HepG2 (cell line): ENCODE results near the gene SLC35A1. TPM values are rescaled to one million over a fixed set of nuclear protein-coding genes. Genes with fewer than 3 reads are reported as not detected.

ENCODE experiments used
- CBFB ChIP-seq: sonication (generic); formaldehyde crosslinking; IDR thresholded peaks from 2 replicates; pipeline ENCODE4 v1.4.0; 2020; ENCODE audit warnings: missing genetic modification reagents
- FIP1L1 ChIP-seq: fragments of 200-400 bp; formaldehyde crosslinking; IDR thresholded peaks from 2 replicates; pipeline ENCODE4 v1.6.1; 2018; ENCODE audit warnings: low read depth, mild to moderate bottlenecking, low read length, moderate library complexity, borderline replicate concordance; ENCODE audit not compliant: insufficient read depth
- FOXK1 ChIP-seq: sonication (generic); formaldehyde crosslinking; IDR thresholded peaks from 2 replicates; pipeline ENCODE4 v1.4.0; 2020; ENCODE audit warnings: low read depth, missing genetic modification reagents, borderline replicate concordance
- FUBP1 ChIP-seq: sonication (generic); formaldehyde crosslinking; IDR thresholded peaks from 2 replicates; pipeline ENCODE4 v1.5.1; 2020; ENCODE audit warnings: missing genetic modification reagents, mild to moderate bottlenecking, borderline replicate concordance
- HOMEZ ChIP-seq: IDR thresholded peaks from 2 replicates; pipeline ENCODE4 v1.6.1; 2016; ENCODE audit warnings: low read depth
- HOXA7 ChIP-seq: sonication (generic); formaldehyde crosslinking; IDR thresholded peaks from 2 replicates; pipeline ENCODE4 v1.8.1; 2022; ENCODE audit warnings: mild to moderate bottlenecking, missing genetic modification reagents, moderate library complexity
- JARID2 ChIP-seq: sonication (generic); formaldehyde crosslinking; IDR thresholded peaks from 2 replicates; pipeline ENCODE4 v1.8.1; 2023; ENCODE audit warnings: missing genetic modification reagents, inconsistent platforms; ENCODE audit not compliant: insufficient replicate concordance
- KAT2B ChIP-seq: fragments of 150-350 bp; IDR thresholded peaks from 2 replicates; pipeline ENCODE4 v1.6.1; 2014; ENCODE audit warnings: low read depth, low read length, borderline replicate concordance
- NBN ChIP-seq: fragments of 450-650 bp; conservative IDR thresholded peaks from 2 replicates; pipeline ENCODE4 v1.6.1; 2017
- NR2C2 ChIP-seq: sonication (generic); formaldehyde crosslinking; IDR thresholded peaks from 2 replicates; pipeline ENCODE4 v1.4.0; 2020; ENCODE audit warnings: missing genetic modification reagents, mild to moderate bottlenecking, moderate library complexity, borderline replicate concordance
- PHF5A ChIP-seq: IDR thresholded peaks from one replicate; pipeline ENCODE4 v1.6.1; 2018; ENCODE audit warnings: low read depth, missing genetic modification reagents; ENCODE audit not compliant: unreplicated experiment
- RFX5 ChIP-seq: IDR thresholded peaks from 2 replicates; pipeline ENCODE4 v1.6.1; 2011; ENCODE audit warnings: low read depth, low read length, improper control_type of control experiment
- RNF2 ChIP-seq: fragments of 450-650 bp; conservative IDR thresholded peaks from 2 replicates; pipeline ENCODE4 v1.6.1; 2016; ENCODE audit warnings: low read depth
- SIN3A ChIP-seq: IDR thresholded peaks from 2 replicates; pipeline ENCODE4 v1.6.1; 2011; ENCODE audit warnings: low read depth, mild to moderate bottlenecking, control low read depth, low read length, borderline replicate concordance
- U2AF2 ChIP-seq: fragments of 200-400 bp; formaldehyde crosslinking; IDR thresholded peaks from 2 replicates; pipeline ENCODE4 v1.6.1; 2017; ENCODE audit warnings: low read depth, mild to moderate bottlenecking, low read length
- ZBTB21 ChIP-seq: sonication (generic); formaldehyde crosslinking; IDR thresholded peaks from 2 replicates; pipeline ENCODE4 v1.4.0; 2020; ENCODE audit warnings: missing genetic modification reagents
- ZFP37 ChIP-seq: sonication (generic); formaldehyde crosslinking; IDR thresholded peaks from 2 replicates; pipeline ENCODE4 v1.4.0; 2020; ENCODE audit warnings: missing genetic modification reagents, borderline replicate concordance
- ZHX1 ChIP-seq: sonication (generic); formaldehyde crosslinking; IDR thresholded peaks from 2 replicates; pipeline ENCODE4 v1.8.1; 2022; ENCODE audit warnings: low read depth, mild to moderate bottlenecking, missing genetic modification reagents
- ZNF607 ChIP-seq: sonication (generic); formaldehyde crosslinking; IDR thresholded peaks from 2 replicates; pipeline ENCODE4 v1.5.1; 2020; ENCODE audit warnings: missing genetic modification reagents, mild to moderate bottlenecking, borderline replicate concordance
- ZNF672 ChIP-seq: sonication (generic); formaldehyde crosslinking; IDR thresholded peaks from 2 replicates; pipeline ENCODE4 v1.8.1; 2022; ENCODE audit warnings: missing genetic modification reagents
- ZNF766 ChIP-seq: sonication (generic); formaldehyde crosslinking; IDR thresholded peaks from 2 replicates; pipeline ENCODE4 v1.5.0; 2020; ENCODE audit warnings: missing genetic modification reagents, borderline replicate concordance
- ZNF878 ChIP-seq: sonication (generic); formaldehyde crosslinking; IDR thresholded peaks from 2 replicates; pipeline ENCODE4 v1.8.1; 2023; ENCODE audit warnings: mild to moderate bottlenecking, missing genetic modification reagents, moderate library complexity
- ZSCAN12 ChIP-seq: sonication (generic); formaldehyde crosslinking; IDR thresholded peaks from 2 replicates; pipeline ENCODE4 v1.9.0; 2021; ENCODE audit warnings: mild to moderate bottlenecking, missing genetic modification reagents
- ZSCAN30 ChIP-seq: sonication (generic); formaldehyde crosslinking; IDR thresholded peaks from 2 replicates; pipeline ENCODE4 v1.5.0; 2020; ENCODE audit warnings: mild to moderate bottlenecking, missing genetic modification reagents
- polyA plus RNA-seq, 8 experiments: library from polyadenylated mRNA; depleted of rRNA in 3 of 8; stranded (reverse) in 7 of 8; unstranded in 1 of 8; fragments of >200 nt; fragmentation: Illumina TruSeq in 4 of 8; extraction: Trizol in 4 of 8; gene quantifications; 2 replicates each; pipeline versions ENCODE4 v1.2.1 to v1.2.3, GENCODE V29; 2011 to 2016; ENCODE audit warnings: low read depth in 4 of 8, missing spikeins in 1 of 8, mixed read lengths in 1 of 8; ENCODE audit not compliant: insufficient read depth in 1 of 8
- total RNA-seq, 5 experiments: library from RNA; depleted of rRNA; stranded (reverse); fragments of >200 nt; fragmentation: Illumina TruSeq; extraction: Trizol; gene quantifications; 2 replicates each; pipeline ENCODE4 v1.2.3, GENCODE V29; 2016; ENCODE audit warnings: low read depth in 1 of 5
- TF ChIP-seq, protein P1 (sequence below): sonication (generic); formaldehyde crosslinking; IDR thresholded peaks from 2 replicates; pipeline ENCODE4 v1.4.0; 2020; ENCODE audit warnings: mild to moderate bottlenecking, missing genetic modification reagents

The SLC35A1 gene
- total and polyA plus RNA-seq, 2 of the 13 experiments (the other 11 are each of a cell fraction or from before 2014, with no cell fraction given) = 24.8 to 25.1 TPM

GRCh38 chr6:87436435-87436834, 36.3 kb upstream of the SLC35A1 start (continued):
- peak; percentile 92 for TF ChIP-seq ZBTB21 (CRISPR knock-in tag)
- peak; percentile 81; the same call in 1 of the 2 replicates for TF ChIP-seq ZHX1 (CRISPR knock-in tag)
- no peak for TF ChIP-seq ZSCAN30 (CRISPR knock-in tag)
- TF ChIP-seq NBN = no peak
- TF ChIP-seq, protein P1, sequence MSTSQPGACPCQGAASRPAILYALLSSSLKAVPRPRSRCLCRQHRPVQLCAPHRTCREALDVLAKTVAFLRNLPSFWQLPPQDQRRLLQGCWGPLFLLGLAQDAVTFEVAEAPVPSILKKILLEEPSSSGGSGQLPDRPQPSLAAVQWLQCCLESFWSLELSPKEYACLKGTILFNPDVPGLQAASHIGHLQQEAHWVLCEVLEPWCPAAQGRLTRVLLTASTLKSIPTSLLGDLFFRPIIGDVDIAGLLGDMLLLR = no peak
- peak; percentile 54; the same call in 1 of the 2 replicates for TF ChIP-seq FOXK1
- peak; percentile 68 for TF ChIP-seq ZNF607
- TF ChIP-seq NR2C2 (CRISPR knock-in tag) = no peak
- TF ChIP-seq RFX5 = no peak
- TF ChIP-seq RNF2 = no peak
- peak; percentile 39; the same call in 1 of the 2 replicates for TF ChIP-seq HOMEZ
- TF ChIP-seq ZNF878 (CRISPR knock-in tag) = peak; percentile 68; the same call in 1 of the 2 replicates
- no peak for TF ChIP-seq ZSCAN12 (CRISPR knock-in tag)
- no peak for TF ChIP-seq ZNF766 (CRISPR knock-in tag)
- TF ChIP-seq KAT2B = no peak
- no peak for TF ChIP-seq PHF5A
- TF ChIP-seq SIN3A = peak; percentile 48; the same call in 1 of the 2 replicates
- no peak for TF ChIP-seq HOXA7 (CRISPR knock-in tag)
- TF ChIP-seq U2AF2 = no peak
- no peak for TF ChIP-seq FIP1L1
- no peak for TF ChIP-seq FUBP1
- TF ChIP-seq ZNF672 (CRISPR knock-in tag) = no peak
- no peak for TF ChIP-seq CBFB (CRISPR knock-in tag)
- TF ChIP-seq JARID2 = no peak
- peak; percentile 96 for TF ChIP-seq ZFP37 (CRISPR knock-in tag)
